Nephron (organoid): ENCODE measurements around the gene FCF1.
A peak's percentile ranks its signal among the peaks of the same experiment; 100 is the strongest.

Source experiments
- H3K27ac Mint-ChIP-seq, 3 experiments: 2 replicates each; pipeline ENCODE4 v1.8.0; 2020; ENCODE audit warnings: mixed read lengths in 3 of 3, mild to moderate bottlenecking in 2 of 3, moderate library complexity in 1 of 3
- H3K27me3 Mint-ChIP-seq: 2 replicates; pipeline ENCODE4 v1.8.0; 2021; ENCODE audit warnings: low read depth, mild to moderate bottlenecking, moderate library complexity, mixed read lengths
- H3K36me3 Mint-ChIP-seq: 2 replicates; pipeline ENCODE4 v1.8.0; 2020; ENCODE audit warnings: low read depth, mixed read lengths
- H3K4me1 Mint-ChIP-seq: 2 replicates; pipeline ENCODE4 v1.8.0; 2020; ENCODE audit warnings: mixed read lengths
- H3K4me3 Mint-ChIP-seq, 3 experiments: 2 replicates each; pipeline ENCODE4 v1.8.0; 2020; ENCODE audit warnings: mild to moderate bottlenecking in 3 of 3, mixed read lengths in 3 of 3, moderate library complexity in 2 of 3
- H3K9me3 Mint-ChIP-seq: 2 replicates; pipeline ENCODE4 v1.8.0; 2020; ENCODE audit warnings: mixed read lengths
- CTCF ChIP-seq, 3 experiments: fragments of 200-600 bp; sonication (generic); IDR thresholded peaks; one replicate each; pipeline ENCODE4 v1.5.0; 2021; ENCODE audit warnings: antibody characterized with exemption in 3 of 3; ENCODE audit not compliant: unreplicated experiment in 3 of 3

The FCF1 gene

GRCh38 chr14:74703043-74703442 lies 9.9 kb upstream of the FCF1 start:
- no peak for TF ChIP-seq CTCF (IDR thresholded peaks at IDR 0.05; ENCODE audit: unreplicated experiment in 3 of 3)
- Mint-ChIP-seq H3K36me3 (peaks cover 42% of the 10 kb centered on the region), H3K9me3 (peaks cover 20% of the 10 kb centered on the region), H3K4me3 (no peak overlapping the region), H3K27me3 (no peaks in the 10 kb centered on the region), H3K4me1 (peaks cover 7% of the 10 kb centered on the region), H3K27ac (no peak overlapping the region)

- Mint-ChIP-seq H3K4me3 (no peak overlapping the region), H3K4me1 (peaks cover 7% of the 10 kb centered on the region), H3K27ac (no peak overlapping the region), H3K36me3 (peaks cover 34% of the 10 kb centered on the region), H3K27me3 (no peaks in the 10 kb centered on the region), H3K9me3 (peaks cover 20% of the 10 kb centered on the region)
- TF ChIP-seq CTCF (IDR thresholded peaks at IDR 0.05; ENCODE audit: unreplicated experiment in 3 of 3): no peak
Observed at GRCh38 chr14:74704656-74705055, 8.3 kb upstream of the FCF1 start.

GRCh38 chr14:74705613-74706500 lies 7.1 kb upstream of the FCF1 start:
- Mint-ChIP-seq H3K4me1 (peaks cover 15% of the 10 kb centered on the region), H3K27me3 (no peaks in the 10 kb centered on the region), H3K27ac (peak overlapping the region in 2 of 3 experiments; percentile 37 to 57), H3K9me3 (peaks cover 17% of the 10 kb centered on the region), H3K4me3 (no peak overlapping the region), H3K36me3 (peaks cover 28% of the 10 kb centered on the region)
- no peak for TF ChIP-seq CTCF (IDR thresholded peaks at IDR 0.05; ENCODE audit: unreplicated experiment in 3 of 3)

GRCh38 chr14:74710480-74710879 lies 2.5 kb upstream of the FCF1 start:
- no peak for TF ChIP-seq CTCF (IDR thresholded peaks at IDR 0.05; ENCODE audit: unreplicated experiment in 3 of 3)
- Mint-ChIP-seq H3K27ac (no peak overlapping the region), H3K4me3 (peak overlapping the region; percentile 37 to 69 (median 66)), H3K36me3 (peaks cover 8% of the 10 kb centered on the region), H3K27me3 (no peaks in the 10 kb centered on the region), H3K4me1 (peaks cover 28% of the 10 kb centered on the region), H3K9me3 (no peaks in the 10 kb centered on the region)

GRCh38 chr14:74711651-74712050 lies 1.3 kb upstream of the FCF1 start:
- Mint-ChIP-seq H3K27ac (no peak overlapping the region), H3K36me3 (peaks cover 17% of the 10 kb centered on the region), H3K27me3 (no peaks in the 10 kb centered on the region), H3K4me1 (peaks cover 24% of the 10 kb centered on the region), H3K9me3 (no peaks in the 10 kb centered on the region), H3K4me3 (peak overlapping the region; percentile 92 to 99 (median 93))
- no peak for TF ChIP-seq CTCF (IDR thresholded peaks at IDR 0.05; ENCODE audit: unreplicated experiment in 3 of 3)

- H3K36me3 Mint-ChIP-seq: peaks cover 23% of the 10 kb centered on the region
Observed at GRCh38 chr14:74713395-74713735, 421 bp downstream of the FCF1 start.

More at GRCh38 chr14:74713395-74713735, 421 bp downstream of the FCF1 start:
- peak overlapping the region; percentile 69 to 93 (median 76) for H3K27ac Mint-ChIP-seq
- peak overlapping the region; percentile 92 to 99 (median 93) for H3K4me3 Mint-ChIP-seq
- no peaks in the 10 kb centered on the region for H3K9me3 Mint-ChIP-seq
- no peak for TF ChIP-seq CTCF (IDR thresholded peaks at IDR 0.05; ENCODE audit: unreplicated experiment in 3 of 3)
- H3K27me3 Mint-ChIP-seq: no peaks in the 10 kb centered on the region
- peaks cover 24% of the 10 kb centered on the region for H3K4me1 Mint-ChIP-seq
